Measurements from ENCODE around the gene NKAIN2. TPM values are rescaled to one million over a fixed set of nuclear protein-coding genes. Genes with fewer than 3 reads are reported as not detected.
"Not testable (repeated sequence)": the region's sequence is repeated elsewhere in the genome, so short reads cannot be mapped to it uniquely, and the experiment has no call there.

NKAIN2 gene
- total and polyA plus RNA-seq, 7 donors = under 0.01 to 4.4 (median 0.75) TPM; not detected in 1

- Histone ChIP-seq H3K4me3 (no peak overlapping the region), H3K4me1 (peaks cover 0 to 7% (median 0%) of the 10 kb centered on the region in 4 donors), H3K27me3 (no peaks in the 10 kb centered on the region), H3K9me3 (no peaks in the 10 kb centered on the region), H3K27ac (no peak overlapping the region), H3K36me3 (no peaks in the 10 kb centered on the region)
- TF ChIP-seq POLR2AphosphoS5 (IDR thresholded peaks at IDR 0.05) (no peak), EP300 (IDR thresholded peaks at IDR 0.05) (no peak)
- TF ChIP-seq, protein P1, sequence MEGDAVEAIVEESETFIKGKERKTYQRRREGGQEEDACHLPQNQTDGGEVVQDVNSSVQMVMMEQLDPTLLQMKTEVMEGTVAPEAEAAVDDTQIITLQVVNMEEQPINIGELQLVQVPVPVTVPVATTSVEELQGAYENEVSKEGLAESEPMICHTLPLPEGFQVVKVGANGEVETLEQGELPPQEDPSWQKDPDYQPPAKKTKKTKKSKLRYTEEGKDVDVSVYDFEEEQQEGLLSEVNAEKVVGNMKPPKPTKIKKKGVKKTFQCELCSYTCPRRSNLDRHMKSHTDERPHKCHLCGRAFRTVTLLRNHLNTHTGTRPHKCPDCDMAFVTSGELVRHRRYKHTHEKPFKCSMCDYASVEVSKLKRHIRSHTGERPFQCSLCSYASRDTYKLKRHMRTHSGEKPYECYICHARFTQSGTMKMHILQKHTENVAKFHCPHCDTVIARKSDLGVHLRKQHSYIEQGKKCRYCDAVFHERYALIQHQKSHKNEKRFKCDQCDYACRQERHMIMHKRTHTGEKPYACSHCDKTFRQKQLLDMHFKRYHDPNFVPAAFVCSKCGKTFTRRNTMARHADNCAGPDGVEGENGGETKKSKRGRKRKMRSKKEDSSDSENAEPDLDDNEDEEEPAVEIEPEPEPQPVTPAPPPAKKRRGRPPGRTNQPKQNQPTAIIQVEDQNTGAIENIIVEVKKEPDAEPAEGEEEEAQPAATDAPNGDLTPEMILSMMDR (IDR thresholded peaks at IDR 0.05) = no peak
- 90 to 94% methylated on average over 3 to 6 of the region's 11 CpGs for WGBS, 2 donors
- intact Hi-C loops (cut with DNase I) = no loop called here
- no peak for DNase-seq
Observed at GRCh38 chr6:124721331-124721730, 917.7 kb downstream of the NKAIN2 start.

DNA sequence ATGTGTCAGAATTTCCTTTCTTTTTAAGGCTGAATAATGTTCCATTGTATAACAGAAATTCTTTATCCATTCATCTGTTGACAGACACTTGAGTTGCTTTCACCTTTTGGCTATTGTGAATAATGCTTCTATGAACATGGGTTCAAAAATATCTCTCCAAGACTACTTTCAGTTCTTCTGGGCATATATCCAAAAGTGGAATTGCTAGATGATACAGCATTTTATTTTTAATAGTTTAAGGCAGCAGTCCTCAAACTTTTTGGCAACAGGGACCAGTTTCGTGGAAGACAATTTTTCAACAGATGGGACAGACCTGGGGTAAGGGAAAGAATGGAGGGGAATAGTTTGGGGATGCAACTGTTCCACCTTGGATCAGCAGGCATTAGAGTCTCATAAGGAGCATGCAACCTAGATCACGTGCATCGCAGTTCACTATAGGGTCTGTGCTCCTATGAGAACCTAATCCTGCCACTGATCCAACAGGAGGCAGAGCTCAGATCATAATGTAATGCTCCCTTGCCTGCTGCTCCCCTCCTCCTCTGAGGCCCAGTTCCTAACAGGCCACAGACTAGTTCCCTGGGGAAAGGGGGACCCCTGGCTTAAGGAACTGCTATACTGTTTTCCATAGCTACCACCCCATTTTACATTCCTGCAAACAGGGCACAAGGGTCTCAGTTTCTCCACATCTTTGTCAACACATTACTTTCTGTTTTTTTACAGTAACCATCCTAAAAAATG is 918.6 kb downstream of the NKAIN2 start:
- no peak overlapping the region for H3K4me3 ChIP-seq
- no peak overlapping the region for H3K27ac ChIP-seq
- no peaks in the 10 kb centered on the region for H3K36me3 ChIP-seq
- TF ChIP-seq POLR2AphosphoS5 (IDR thresholded peaks at IDR 0.05) = no peak
- TF ChIP-seq, protein P1 (IDR thresholded peaks at IDR 0.05) = no peak
- TF ChIP-seq EP300 (IDR thresholded peaks at IDR 0.05) = no peak
- no peak for TF ChIP-seq POLR2A (IDR thresholded peaks at IDR 0.05)
- H3K9me3 ChIP-seq = no peaks in the 10 kb centered on the region
- intact Hi-C loops (cut with DNase I) = no loop called here
- 85 to 88% methylated on average over 3 of the region's 3 CpGs for WGBS, 2 donors
- DNase-seq = no peak
- no peaks in the 10 kb centered on the region for H3K27me3 ChIP-seq
- peaks cover 0 to 7% (median 0%) of the 10 kb centered on the region in 4 donors for H3K4me1 ChIP-seq

GRCh38 chr6:124723671-124724070 is 920.0 kb downstream of the NKAIN2 start:
- no peak overlapping the region for H3K4me3 ChIP-seq
- no peaks in the 10 kb centered on the region for H3K36me3 ChIP-seq
- peaks cover 0 to 7% (median 0%) of the 10 kb centered on the region in 4 donors for H3K4me1 ChIP-seq
- no peak overlapping the region for H3K27ac ChIP-seq
- H3K9me3 ChIP-seq = no peaks in the 10 kb centered on the region
- no peak for DNase-seq
- H3K27me3 ChIP-seq = no peaks in the 10 kb centered on the region
- no peak for TF ChIP-seq EP300 (IDR thresholded peaks at IDR 0.05)
- no peak for TF ChIP-seq POLR2AphosphoS5 (IDR thresholded peaks at IDR 0.05)
- TF ChIP-seq, protein P1 (IDR thresholded peaks at IDR 0.05) = no peak
- no peak for TF ChIP-seq POLR2A (IDR thresholded peaks at IDR 0.05)
- intact Hi-C loops (cut with DNase I) = no loop called here

DNA sequence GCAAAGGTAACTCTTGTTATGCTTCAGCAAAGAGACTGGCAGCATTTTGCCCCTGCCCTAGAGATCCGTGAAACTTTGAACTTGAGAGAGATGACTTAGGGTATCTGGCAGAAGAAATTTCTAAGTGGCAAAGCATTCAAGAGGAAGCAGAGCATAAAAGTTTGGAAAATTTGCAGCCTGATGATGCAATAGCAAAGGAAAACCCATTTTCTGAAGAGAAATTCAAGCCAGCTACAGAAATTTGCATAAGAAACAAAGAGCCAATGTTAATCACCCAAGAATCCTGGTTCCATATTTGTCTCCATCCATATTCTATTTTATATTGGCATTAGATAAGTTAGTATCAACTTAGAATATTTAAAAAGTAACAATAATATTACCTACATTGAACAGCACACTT is 934.1 kb downstream of the NKAIN2 start:
- WGBS, 2 donors = 91 to 93% methylated on average over 1 of the region's 1 CpG
- H3K4me1 ChIP-seq; H3K9me3 ChIP-seq; intact Hi-C loops (cut with DNase I); H3K27me3 ChIP-seq; H3K36me3 ChIP-seq; DNase-seq; H3K27ac ChIP-seq; H3K4me3 ChIP-seq: not testable (repeated sequence)

- TF ChIP-seq EP300 (IDR thresholded peaks at IDR 0.05) (no peak), POLR2AphosphoS5 (IDR thresholded peaks at IDR 0.05) (no peak), POLR2A (IDR thresholded peaks at IDR 0.05) (no peak)
- TF ChIP-seq, protein P1 (IDR thresholded peaks at IDR 0.05) = no peak
- Histone ChIP-seq H3K9me3 (no peaks in the 10 kb centered on the region), H3K27ac (no peak overlapping the region), H3K4me3 (no peak overlapping the region), H3K27me3 (no peaks in the 10 kb centered on the region), H3K4me1 (no peaks in the 10 kb centered on the region), H3K36me3 (no peaks in the 10 kb centered on the region)
- intact Hi-C loops (cut with DNase I) = no loop called here
- DNase-seq = no peak
Observed at GRCh38 chr6:124738482-124738881, 934.8 kb downstream of the NKAIN2 start.

Measured in sigmoid colon (tissue), 7 donors.